Activated gamma-delta T cell (primary cell): ENCODE measurements around the gene METTL8.

Experiments used
- DNase-seq: peaks from one replicate; lab custom pipeline; 2025; lab: John Stamatoyannopoulos, UW
- total RNA-seq, 2 donors: gene quantifications; one replicate each; lab custom pipeline; 2026; lab: John Stamatoyannopoulos, UW

METTL8 gene
- total RNA-seq = 26.8 to 28.7 reads per million in 2 donors

- no peak for DNase-seq
Measured at GRCh38 chr2:171433763-171434012, at the start of gene METTL8. TSS of gene METTL8 (minus strand) at chr2:171433990. CDS start at chr2:171392185, 41,805 bp downstream.

GRCh38 chr2:171482877-171483276 is 49.1 kb upstream of the METTL8 start:
- DNase-seq = no peak

- no peak for DNase-seq
Measured at GRCh38 chr2:171482308-171482707, 48.5 kb upstream of the METTL8 start.

DNA sequence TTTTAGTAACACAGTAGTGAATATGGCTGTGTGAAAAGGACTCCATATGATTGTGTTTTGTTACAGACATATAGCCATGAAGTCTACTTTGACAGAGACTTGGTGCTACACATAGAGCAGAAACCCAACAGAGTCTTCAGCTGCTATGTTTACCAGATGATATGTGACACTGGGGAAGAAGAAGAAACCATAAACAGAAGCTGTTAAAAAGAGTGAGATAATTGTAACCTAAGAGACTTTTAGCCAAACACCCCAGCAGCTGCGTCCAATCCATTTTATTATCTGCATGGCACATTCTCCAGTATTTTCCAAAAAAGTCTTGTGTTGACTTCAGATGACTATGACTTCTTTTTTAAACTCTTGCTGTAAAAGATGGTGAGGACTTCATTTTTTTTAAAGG is 47.1 kb upstream of the METTL8 start:
- no peak for DNase-seq

DNA sequence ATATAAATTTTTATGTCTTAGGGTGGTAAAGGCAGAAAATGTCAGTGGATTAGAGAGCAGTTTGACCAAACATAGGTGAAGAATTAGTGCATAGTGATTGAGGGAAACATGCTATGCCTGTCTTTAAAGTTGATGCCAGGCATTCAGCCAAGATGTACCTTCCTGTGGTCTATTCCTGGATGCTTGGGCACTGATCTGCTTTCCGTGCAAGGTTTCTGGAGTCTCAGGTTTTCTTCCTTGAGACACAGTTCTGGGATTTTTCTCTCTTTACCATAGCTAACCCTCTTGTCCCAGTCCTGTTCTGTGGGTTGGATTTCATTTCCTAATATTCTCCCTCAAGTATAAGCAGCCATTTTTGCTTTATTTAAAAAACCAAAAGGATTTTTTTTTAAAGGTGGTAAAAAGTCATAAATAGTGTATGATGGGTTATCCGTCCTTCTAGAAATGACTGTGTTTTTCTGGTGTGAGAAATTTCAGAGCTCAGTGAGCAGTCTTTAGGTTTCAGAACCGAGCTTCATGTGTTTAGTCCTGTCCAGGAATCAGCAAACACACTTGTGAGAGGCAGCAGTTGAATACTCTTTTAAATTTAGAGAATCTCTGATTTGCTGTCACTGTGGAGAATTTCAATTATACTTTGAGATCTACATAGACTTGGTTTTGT is 45.5 kb upstream of the METTL8 start:
- DNase-seq = no peak

GRCh38 chr2:171478345-171478744 is 44.6 kb upstream of the METTL8 start:
- DNase-seq = no peak

DNA sequence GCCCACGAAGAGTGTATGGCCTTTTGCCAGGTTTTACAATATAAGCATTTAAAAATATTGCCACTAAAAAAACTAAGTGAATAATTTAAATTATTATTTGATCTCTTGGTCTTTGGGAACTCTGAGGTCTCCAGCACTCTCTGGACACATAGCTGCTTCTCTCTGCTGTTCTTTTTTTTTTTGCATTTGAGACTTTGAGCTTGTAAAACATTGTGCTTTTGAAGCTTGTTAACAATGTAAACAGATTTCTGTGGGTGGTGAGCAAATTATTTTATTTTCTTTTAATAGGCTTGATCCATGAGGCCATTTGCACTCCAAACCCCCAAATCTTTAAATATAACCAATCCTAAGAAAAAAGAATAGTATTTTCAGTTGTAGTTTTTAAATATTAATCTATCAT is 42.2 kb upstream of the METTL8 start:
- DNase-seq = no peak

DNA sequence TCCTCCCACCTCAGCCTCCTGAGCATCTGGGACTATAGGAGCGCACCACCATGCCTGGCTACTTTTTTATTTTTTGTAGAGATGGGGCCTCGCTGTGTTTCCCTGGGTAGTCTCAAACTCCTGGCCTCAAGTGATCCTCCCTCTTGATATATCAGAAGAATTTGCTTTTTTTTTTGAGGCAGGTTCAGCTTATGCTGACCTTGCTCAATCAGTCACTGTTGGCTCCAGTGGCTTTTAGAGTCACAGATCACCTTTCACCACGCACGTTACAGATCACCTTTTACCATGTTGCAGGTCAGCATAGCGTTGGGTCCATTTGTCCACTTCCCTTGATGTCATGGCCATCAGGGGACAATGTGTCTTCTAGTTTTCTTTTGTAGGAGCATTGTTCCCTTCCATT is 36.3 kb upstream of the METTL8 start:
- no peak for DNase-seq

DNA sequence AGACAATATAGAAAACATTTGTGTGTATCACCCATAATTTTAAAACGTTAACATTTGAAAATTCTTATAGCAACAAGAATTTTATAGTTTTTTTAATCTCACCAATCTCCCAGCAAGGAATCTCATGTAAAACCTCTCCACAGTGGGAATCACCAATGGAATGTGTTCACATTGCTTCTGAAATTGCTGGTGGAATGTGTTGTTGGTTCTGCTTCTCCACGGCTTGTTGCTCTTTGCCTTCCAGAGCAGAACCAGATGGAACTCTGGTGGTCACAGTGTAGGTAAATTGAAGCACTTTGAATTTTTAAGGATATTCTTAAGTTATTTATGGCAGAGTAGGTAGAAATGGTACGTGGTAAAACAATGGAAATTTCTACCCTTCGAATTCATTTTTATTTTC is 35.4 kb upstream of the METTL8 start:
- no peak for DNase-seq

DNA sequence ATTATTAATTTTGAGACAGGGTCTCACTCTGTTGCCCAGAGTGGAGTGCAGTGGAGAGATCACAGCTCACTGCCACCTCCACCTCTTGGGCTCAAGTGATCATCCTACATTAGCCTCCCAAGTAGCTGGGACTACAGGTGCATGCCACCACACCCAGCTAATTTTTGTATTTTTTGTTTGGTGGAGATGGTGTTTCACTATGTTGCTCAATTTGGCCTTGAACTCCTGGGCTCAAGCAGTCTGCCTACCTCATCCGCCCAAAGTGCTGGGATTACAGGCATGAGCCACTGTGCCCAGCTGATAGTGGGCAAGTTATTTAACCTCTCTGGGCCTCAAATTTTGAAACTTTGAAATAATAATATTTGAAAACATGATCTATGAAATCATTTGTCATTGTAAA is 26.7 kb upstream of the METTL8 start:
- no peak for DNase-seq

- no peak for DNase-seq
Measured at GRCh38 chr2:171459498-171459897, 25.7 kb upstream of the METTL8 start.

DNA sequence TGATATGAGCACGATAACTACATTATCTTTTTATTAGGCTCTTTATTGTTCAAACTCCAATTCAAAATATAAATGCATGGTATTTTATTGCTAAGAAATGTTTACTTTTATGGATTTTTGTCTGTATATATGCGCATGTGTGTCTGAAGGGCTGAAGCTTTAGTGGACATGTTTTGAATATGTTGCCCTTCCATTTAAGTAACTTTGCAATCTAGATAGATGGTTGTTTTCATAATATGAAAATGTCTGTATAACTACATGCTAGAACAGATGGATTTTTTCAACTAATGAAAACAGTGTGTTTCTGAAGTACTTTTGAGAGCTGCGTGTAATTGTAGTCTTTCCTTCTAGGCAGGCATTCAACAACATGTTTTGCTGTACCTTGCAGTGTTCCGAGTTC is 19.0 kb upstream of the METTL8 start:
- DNase-seq = no peak

DNA sequence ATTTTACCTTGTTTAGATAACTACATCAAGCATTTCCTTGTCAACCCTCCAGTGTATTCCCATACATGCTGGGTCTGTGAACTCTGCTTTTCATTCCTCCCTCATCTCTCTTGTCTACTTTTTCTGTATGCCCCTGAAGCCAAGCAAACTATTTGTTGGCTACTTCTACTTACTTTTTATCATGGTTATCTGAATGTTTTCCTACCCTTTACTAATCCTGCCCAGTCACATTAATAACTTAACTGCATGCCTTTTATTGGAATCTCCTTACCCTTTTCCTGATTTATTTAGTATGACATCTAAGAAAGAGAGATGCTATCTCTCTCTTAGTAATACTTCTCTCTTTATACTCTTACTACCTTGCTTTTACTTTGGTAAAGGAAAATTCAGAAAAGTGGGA is 17.3 kb upstream of the METTL8 start:
- no peak for DNase-seq

DNA sequence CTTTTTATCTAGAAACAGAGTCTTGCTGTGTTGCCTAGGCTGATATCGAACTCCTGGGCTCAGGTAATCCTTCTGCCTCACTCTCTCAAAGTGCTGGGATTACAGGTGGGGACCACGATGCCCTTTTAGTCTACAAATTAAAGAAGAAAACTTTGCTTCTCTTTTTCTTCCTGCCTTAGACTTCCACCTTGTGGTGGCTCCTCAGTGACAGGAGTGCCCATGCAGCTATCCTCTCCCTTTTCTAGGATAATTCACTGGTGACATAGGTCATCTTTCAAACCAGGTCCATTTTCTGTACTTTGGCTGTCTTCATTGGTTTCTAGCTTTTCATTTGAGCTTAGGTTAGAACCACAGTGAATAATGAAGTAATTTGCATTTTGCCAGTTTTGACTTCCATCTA is 13.9 kb upstream of the METTL8 start:
- DNase-seq = no peak

- no peak for DNase-seq
Measured at GRCh38 chr2:171441470-171441869, 7.7 kb upstream of the METTL8 start.

DNA sequence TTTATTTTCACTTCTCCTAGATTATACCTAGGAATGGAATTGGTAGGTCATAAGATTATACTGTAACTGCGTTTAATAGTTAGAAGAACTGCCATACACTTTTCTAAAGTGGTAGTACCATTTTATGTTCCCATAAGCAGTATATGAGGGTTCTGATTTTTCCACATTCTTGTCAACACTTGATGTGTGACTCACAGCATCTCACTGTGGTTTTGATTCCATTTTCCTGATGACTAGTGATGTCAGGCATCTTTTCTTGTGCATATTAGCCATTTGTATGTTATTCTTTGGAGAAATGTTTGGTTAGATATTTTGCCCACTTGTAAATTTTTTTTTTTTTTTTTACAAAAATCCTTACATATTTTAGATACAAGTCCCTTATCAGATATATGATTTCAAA is 2.5 kb upstream of the METTL8 start:
- no peak for DNase-seq

DNA sequence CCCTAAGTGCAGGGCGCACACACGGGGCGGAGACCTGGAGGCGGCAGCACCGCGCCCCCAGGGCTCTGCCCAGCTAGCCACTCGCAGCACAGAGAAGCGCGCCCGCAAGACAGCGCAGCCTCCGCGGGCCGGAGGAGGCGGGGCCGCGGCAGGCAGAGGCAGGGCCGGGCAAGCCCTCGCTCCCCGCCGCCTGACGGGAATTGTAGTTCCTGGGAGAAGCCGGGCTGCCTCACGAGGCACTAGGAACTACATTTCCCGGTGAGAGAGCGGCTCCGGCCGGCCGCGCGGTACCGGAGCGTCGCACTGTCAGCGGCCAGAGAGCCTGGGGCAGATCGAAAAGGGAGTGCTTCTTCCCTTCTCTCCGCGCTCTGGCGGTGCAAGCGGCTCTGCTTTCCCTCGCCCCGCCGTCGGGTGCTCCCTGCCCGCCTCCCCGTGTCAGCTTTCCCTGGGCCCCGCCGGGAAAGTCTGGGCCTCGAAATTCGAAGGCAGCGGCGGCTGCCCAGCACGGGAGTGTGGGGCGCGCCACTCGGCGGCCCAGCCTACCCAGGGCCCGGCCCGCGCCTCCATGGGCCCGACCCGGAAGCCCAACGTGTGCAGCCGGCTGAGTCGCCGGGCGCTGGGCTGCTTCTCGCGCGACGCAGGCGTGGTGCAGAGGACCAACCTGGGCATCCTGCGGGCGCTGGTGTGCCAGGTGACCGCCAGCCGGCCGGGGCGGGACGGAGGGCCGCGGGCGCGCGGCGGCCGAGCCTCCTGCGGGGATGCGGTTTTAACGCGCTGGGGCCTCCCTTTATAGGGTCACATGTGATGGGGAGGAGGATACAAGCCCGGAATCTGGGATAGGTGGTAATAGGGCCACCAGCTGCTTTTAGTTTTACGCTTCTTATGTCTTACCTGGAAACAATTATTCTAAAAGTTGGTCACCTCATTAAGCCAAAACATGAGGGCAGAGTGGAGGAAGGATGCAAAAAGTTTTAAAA is 511 bp upstream of the METTL8 start, which contains the start of gene DCAF17:
TSS of gene DCAF17 (plus strand) at position 214 of the 977 bp plus-strand sequence. CDS start at position 566, 352 bp downstream.
- peak; percentile 89 for DNase-seq

DNA sequence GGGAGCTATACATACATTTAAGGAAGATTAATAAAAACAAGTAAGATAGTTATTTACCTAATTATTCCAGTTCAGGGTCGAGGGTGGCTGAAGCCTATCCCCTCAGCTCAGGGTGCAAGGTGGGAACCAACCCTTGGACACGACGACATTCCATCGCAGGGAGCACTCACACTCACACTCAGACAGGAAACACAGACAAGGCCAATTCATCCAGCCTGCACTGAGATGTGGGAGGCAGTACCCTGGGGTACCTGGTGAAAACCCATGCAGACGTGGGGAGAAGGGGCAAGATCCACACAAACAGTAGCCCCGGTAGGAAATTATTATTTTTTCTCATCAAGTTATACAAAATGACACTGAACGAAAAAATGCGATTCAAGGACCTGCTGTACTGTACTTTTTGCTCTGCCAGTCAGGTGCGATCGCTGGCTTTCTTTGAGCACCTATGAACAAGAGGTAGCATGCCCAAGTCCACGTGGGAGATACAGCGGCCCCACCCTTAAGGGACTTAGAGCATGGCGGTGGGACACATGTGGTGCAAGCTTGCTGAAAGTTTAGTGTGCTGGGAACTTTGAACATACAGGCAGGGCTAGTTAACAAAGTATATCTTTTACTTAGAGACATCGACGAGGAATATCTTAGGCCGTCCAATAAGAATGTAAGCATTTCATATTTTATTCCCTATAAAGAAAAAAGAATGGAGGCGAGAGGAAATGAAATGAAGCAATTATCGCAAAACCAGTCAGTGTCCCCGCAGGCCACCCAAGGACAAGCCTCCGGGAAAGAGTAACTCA is 624 bp downstream of the METTL8 start:
- DNase-seq = no peak

DNA sequence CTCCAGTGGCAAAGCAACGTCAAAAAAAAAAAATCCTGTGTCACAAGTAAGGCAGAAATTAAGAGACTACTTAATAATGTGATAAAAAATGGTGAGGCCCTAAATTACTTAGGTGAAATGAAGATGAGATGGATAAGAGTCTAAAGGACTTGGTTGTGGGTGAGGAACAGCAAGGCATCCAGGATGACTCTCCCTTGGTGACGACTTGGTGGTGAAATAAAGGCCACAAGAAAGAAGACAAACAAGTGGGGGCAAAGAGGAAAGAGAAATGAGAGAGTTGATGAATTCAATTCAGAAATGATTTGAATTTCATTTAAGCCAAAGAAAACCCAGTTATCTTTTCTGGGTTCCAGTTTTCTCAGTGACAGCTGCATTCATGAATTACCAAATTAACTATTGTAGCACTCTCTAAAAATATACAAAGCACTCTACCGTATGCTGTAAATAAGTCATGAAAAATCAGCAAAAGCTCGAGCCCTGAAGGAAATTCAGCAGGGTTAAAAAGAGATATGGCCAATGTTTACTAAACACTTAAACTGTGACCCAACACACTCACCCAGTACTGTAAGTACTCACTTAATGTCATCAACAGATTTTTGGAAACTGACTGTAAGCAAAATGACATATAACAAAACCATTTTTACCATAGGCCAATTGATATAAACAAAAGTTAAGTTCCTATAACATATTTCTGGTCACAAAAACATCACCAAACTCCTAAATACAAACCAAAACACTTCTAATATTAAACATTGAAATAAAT is 1.4 kb downstream of the METTL8 start:
- no peak for DNase-seq

GRCh38 chr2:171431677-171432167 is 2.1 kb downstream of the METTL8 start:
- peak; percentile 7 for DNase-seq
